Right lobe of liver (tissue), 4 donors: ENCODE data around the gene POF1B.

Experiments
- CTCF ChIP-seq, 4 donors: fragments of 200-600 bp in 3 of 4; fragments of 450-650 bp in 1 of 4; IDR thresholded peaks; one replicate each; pipeline versions ENCODE4 v1.5.1 to v1.8.0; 2016 to 2022; ENCODE audit warnings: antibody characterized with exemption in 4 of 4, mild to moderate bottlenecking in 2 of 4
- POLR2A ChIP-seq: fragments of 450-650 bp; IDR thresholded peaks from one replicate; pipeline ENCODE4 v1.6.1; 2017; ENCODE audit warnings: antibody characterized with exemption, mild to moderate bottlenecking
- donor health status: DM: no; HTN: no; CAD: no.
- donor health status: DM: no; HTN: no; CAD: no.
- donor health status: DM: no; HTN: yes; CAD: no.

GRCh38 chrX:85419293-85419692 lies 39.8 kb upstream of the POF1B start:
- TF ChIP-seq POLR2A (no peak), CTCF (IDR thresholded peaks at IDR 0.05) (no peak)
